DOHH2 (cell line): Measurements from ENCODE around the gene FMO1.

Source experiments
- EZH2phosphoT487 ChIP-seq: fragments of 200-600 bp; sonication (generic); IDR thresholded peaks from 2 replicates; pipeline ENCODE4 v1.6.1; 2017; ENCODE audit warnings: borderline replicate concordance, mild to moderate bottlenecking, antibody characterized with exemption, low read length, moderate library complexity, mixed read lengths
- TF ChIP-seq, protein P1 (sequence below): fragments of 200-600 bp; sonication (generic); IDR thresholded peaks from one replicate; pipeline ENCODE4 v1.5.1; 2014; ENCODE audit warnings: antibody characterized with exemption, mild to moderate bottlenecking, low read depth, low read length; ENCODE audit not compliant: poor library complexity, severe bottlenecking

DNA sequence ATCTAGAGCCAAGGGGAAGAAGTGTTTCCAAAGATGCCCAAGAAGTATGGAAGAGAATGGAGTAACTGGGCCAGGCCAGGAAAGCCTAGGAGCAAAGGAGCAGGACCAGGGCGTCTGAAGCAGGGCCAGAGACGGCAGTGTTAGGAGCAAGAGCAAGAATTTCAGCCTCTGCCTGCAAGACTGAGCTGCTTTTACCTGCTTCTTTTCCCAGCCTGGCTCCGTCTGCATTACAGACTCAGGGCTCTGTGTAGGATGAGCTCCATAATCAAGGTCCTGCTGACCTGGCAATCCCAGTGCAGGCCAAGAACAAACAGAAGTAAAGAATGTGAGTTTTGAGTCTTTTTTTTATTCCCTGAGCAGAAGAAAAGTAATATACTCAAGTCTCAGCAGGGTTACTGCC, 10.1 kb downstream of the FMO1 start:
- TF ChIP-seq, protein P1, sequence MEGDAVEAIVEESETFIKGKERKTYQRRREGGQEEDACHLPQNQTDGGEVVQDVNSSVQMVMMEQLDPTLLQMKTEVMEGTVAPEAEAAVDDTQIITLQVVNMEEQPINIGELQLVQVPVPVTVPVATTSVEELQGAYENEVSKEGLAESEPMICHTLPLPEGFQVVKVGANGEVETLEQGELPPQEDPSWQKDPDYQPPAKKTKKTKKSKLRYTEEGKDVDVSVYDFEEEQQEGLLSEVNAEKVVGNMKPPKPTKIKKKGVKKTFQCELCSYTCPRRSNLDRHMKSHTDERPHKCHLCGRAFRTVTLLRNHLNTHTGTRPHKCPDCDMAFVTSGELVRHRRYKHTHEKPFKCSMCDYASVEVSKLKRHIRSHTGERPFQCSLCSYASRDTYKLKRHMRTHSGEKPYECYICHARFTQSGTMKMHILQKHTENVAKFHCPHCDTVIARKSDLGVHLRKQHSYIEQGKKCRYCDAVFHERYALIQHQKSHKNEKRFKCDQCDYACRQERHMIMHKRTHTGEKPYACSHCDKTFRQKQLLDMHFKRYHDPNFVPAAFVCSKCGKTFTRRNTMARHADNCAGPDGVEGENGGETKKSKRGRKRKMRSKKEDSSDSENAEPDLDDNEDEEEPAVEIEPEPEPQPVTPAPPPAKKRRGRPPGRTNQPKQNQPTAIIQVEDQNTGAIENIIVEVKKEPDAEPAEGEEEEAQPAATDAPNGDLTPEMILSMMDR: no peak
- no peak for TF ChIP-seq EZH2phosphoT487
